GM06990 (cell line): Measurements from ENCODE around the gene FADS1.

ENCODE experiments used
- DNase-seq: peaks from one replicate; pipeline ENCODE4 v3.0.0-alpha.2; 2011; ENCODE audit not compliant: insufficient read length; ENCODE audit errors: extremely low read depth
- H3K27me3 ChIP-seq: replicated peaks from 2 replicates; pipeline ENCODE4 v1.6.0; 2011; ENCODE audit warnings: low read length; ENCODE audit not compliant: control insufficient read depth, insufficient read depth
- H3K36me3 ChIP-seq: 2 replicates; pipeline ENCODE4 v1.5.1; 2011; ENCODE audit warnings: low read length; ENCODE audit not compliant: control insufficient read depth, insufficient read depth
- H3K4me3 ChIP-seq: replicated peaks from 2 replicates; pipeline ENCODE4 v1.5.1; 2011; ENCODE audit warnings: low read depth, mild to moderate bottlenecking, control low read depth, low read length
- CTCF ChIP-seq: IDR thresholded peaks from 2 replicates; pipeline ENCODE4 v1.5.1; 2011; ENCODE audit warnings: low read length, control low read depth, mild to moderate bottlenecking, inconsistent platforms; ENCODE audit not compliant: insufficient read depth, poor library complexity, severe bottlenecking

The FADS1 gene

GRCh38 chr11:61751384-61751783 is 65.4 kb downstream of the FADS1 start:
- DNase-seq = no peak
- Histone ChIP-seq H3K27me3 (peaks cover 2% of the 10 kb centered on the region), H3K36me3 (no peaks in the 10 kb centered on the region), H3K4me3 (no peak overlapping the region)
- TF ChIP-seq CTCF = no peak

- Histone ChIP-seq H3K36me3 (no peaks in the 10 kb centered on the region), H3K27me3 (peaks cover 2% of the 10 kb centered on the region), H3K4me3 (no peak overlapping the region)
- no peak for TF ChIP-seq CTCF
- DNase-seq = no peak
Measured at GRCh38 chr11:61750631-61751273, 66.1 kb downstream of the FADS1 start.
